HepG2 (cell line): ENCODE data around the gene ATG16L1. TPM values are rescaled to one million over a fixed set of nuclear protein-coding genes. Genes with fewer than 3 reads are reported as not detected.

ENCODE experiments used
- ATF2 ChIP-seq: sonication (generic); formaldehyde crosslinking; IDR thresholded peaks from 2 replicates; pipeline ENCODE4 v1.4.0; 2020; ENCODE audit warnings: missing genetic modification reagents
- CSRNP1 ChIP-seq: sonication (generic); formaldehyde crosslinking; IDR thresholded peaks from 2 replicates; pipeline ENCODE4 v1.8.1; 2023; ENCODE audit warnings: mild to moderate bottlenecking, missing genetic modification reagents
- DBP ChIP-seq: sonication (generic); formaldehyde crosslinking; IDR thresholded peaks from 2 replicates; pipeline ENCODE4 v1.4.0; 2020; ENCODE audit warnings: missing genetic modification reagents; ENCODE audit errors: not compliant biosample characterization
- DNMT3B ChIP-seq: conservative IDR thresholded peaks from 2 replicates; pipeline ENCODE4 v1.6.1; 2016; ENCODE audit warnings: missing biosample characterization, control low read depth
- GATA4 ChIP-seq: sonication (generic); IDR thresholded peaks from 2 replicates; pipeline ENCODE4 v1.6.1; 2016; ENCODE audit warnings: antibody characterized with exemption, low read depth, borderline replicate concordance
- MYC ChIP-seq: sonication (generic); formaldehyde crosslinking; IDR thresholded peaks from 2 replicates; pipeline ENCODE4 v1.9.0; 2021; ENCODE audit warnings: missing genetic modification reagents, borderline replicate concordance
- NFYB ChIP-seq: sonication (generic); formaldehyde crosslinking; IDR thresholded peaks from 2 replicates; pipeline ENCODE4 v1.4.0; 2020; ENCODE audit warnings: missing genetic modification reagents
- POGK ChIP-seq: sonication (generic); formaldehyde crosslinking; conservative IDR thresholded peaks from 2 replicates; pipeline ENCODE4 v1.8.0; 2022; ENCODE audit warnings: mild to moderate bottlenecking, moderate library complexity, missing genetic modification reagents
- POGZ ChIP-seq: sonication (generic); formaldehyde crosslinking; IDR thresholded peaks from 2 replicates; pipeline ENCODE4 v1.4.0; 2020; ENCODE audit warnings: mild to moderate bottlenecking, missing genetic modification reagents
- RCOR2 ChIP-seq: IDR thresholded peaks from 2 replicates; pipeline ENCODE4 v1.6.1; 2016; ENCODE audit warnings: missing biosample characterization, missing genetic modification reagents
- SIX1 ChIP-seq: sonication (generic); formaldehyde crosslinking; IDR thresholded peaks from 2 replicates; pipeline ENCODE4 v1.4.0; 2020; ENCODE audit warnings: missing genetic modification reagents, borderline replicate concordance
- TBL1XR1 ChIP-seq: fragments of 150-350 bp; IDR thresholded peaks from 2 replicates; pipeline ENCODE4 v1.6.1; 2014; ENCODE audit warnings: borderline replicate concordance, low read length; ENCODE audit not compliant: partially characterized antibody
- ZNF224 ChIP-seq: sonication (generic); formaldehyde crosslinking; IDR thresholded peaks from 2 replicates; pipeline ENCODE4 v1.5.0; 2020; ENCODE audit warnings: mild to moderate bottlenecking, missing genetic modification reagents
- ZNF337 ChIP-seq: sonication (generic); formaldehyde crosslinking; IDR thresholded peaks from 2 replicates; pipeline ENCODE4 v1.5.1; 2020; ENCODE audit warnings: missing genetic modification reagents, low read depth, mild to moderate bottlenecking, borderline replicate concordance
- ZNF574 ChIP-seq: sonication (generic); formaldehyde crosslinking; IDR thresholded peaks from 2 replicates; pipeline ENCODE4 v1.4.0; 2020; ENCODE audit warnings: missing genetic modification reagents
- ZNF737 ChIP-seq: sonication (generic); formaldehyde crosslinking; IDR thresholded peaks from 2 replicates; pipeline ENCODE4 v1.5.0; 2020; ENCODE audit warnings: missing genetic modification reagents, mild to moderate bottlenecking, borderline replicate concordance
- ZNF740 ChIP-seq: sonication (generic); formaldehyde crosslinking; IDR thresholded peaks from 2 replicates; pipeline ENCODE4 v1.4.0; 2020; ENCODE audit warnings: missing genetic modification reagents
- polyA plus RNA-seq, 8 experiments: library from polyadenylated mRNA; depleted of rRNA in 3 of 8; stranded (reverse) in 7 of 8; unstranded in 1 of 8; fragments of >200 nt; fragmentation: Illumina TruSeq in 4 of 8; extraction: Trizol in 4 of 8; gene quantifications; 2 replicates each; pipeline versions ENCODE4 v1.2.1 to v1.2.3, GENCODE V29; 2011 to 2016; ENCODE audit warnings: low read depth in 4 of 8, missing spikeins in 1 of 8, mixed read lengths in 1 of 8; ENCODE audit not compliant: insufficient read depth in 1 of 8
- total RNA-seq, 5 experiments: library from RNA; depleted of rRNA; stranded (reverse); fragments of >200 nt; fragmentation: Illumina TruSeq; extraction: Trizol; gene quantifications; 2 replicates each; pipeline ENCODE4 v1.2.3, GENCODE V29; 2016; ENCODE audit warnings: low read depth in 1 of 5

Gene ATG16L1
- total and polyA plus RNA-seq, 2 of the 13 experiments (the other 11 are each of a cell fraction or from before 2014, with no cell fraction given) = 26.0 to 51.7 TPM

GRCh38 chr2:233251306-233252116, at the start of gene ATG16L1 (continued):
- TF ChIP-seq POGK = peak; percentile 95
- peak; percentile 84; the same call in 1 of the 2 replicates for TF ChIP-seq ZNF224 (CRISPR knock-in tag)
- peak; percentile 80 for TF ChIP-seq RCOR2 (CRISPR knock-in tag)
- TF ChIP-seq ATF2 = peak; percentile 93
- TF ChIP-seq POGZ = peak; percentile 99
- TF ChIP-seq TBL1XR1 = no peak
- TF ChIP-seq DBP (CRISPR knock-in tag) = no peak
- TF ChIP-seq CSRNP1 = peak; percentile 92
- peak; percentile 39; the same call in 1 of the 2 replicates for TF ChIP-seq GATA4
- peak; percentile 95 for TF ChIP-seq ZNF574 (CRISPR knock-in tag)
- TF ChIP-seq NFYB = peak; percentile 85
- TF ChIP-seq ZNF337 (CRISPR knock-in tag) = no peak; the same call in 1 of the 2 replicates
- no peak for TF ChIP-seq DNMT3B (CRISPR knock-in tag)
- TF ChIP-seq SIX1 (CRISPR knock-in tag) = peak; percentile 62
- no peak for TF ChIP-seq ZNF740 (CRISPR knock-in tag)
- TF ChIP-seq ZNF737 (CRISPR knock-in tag) = 0 out of 2 replicates have a peak, but pooled peaks have one; percentile 47
- TF ChIP-seq MYC (CRISPR knock-in tag) = peak; percentile 85
